GM12865 (cell line): ENCODE data around the gene CHPF.

Experiments
- DNase-seq: peaks from one replicate; pipeline ENCODE4 v3.0.0; 2010; ENCODE audit warnings: low read depth
- H3K4me3 ChIP-seq: 2 replicates; pipeline ENCODE4 v1.5.1; 2011; ENCODE audit warnings: mild to moderate bottlenecking, low read depth, low read length, control low read depth
- CTCF ChIP-seq: IDR thresholded peaks from 2 replicates; pipeline ENCODE4 v1.5.1; 2011; ENCODE audit warnings: low read length, control low read depth, low read depth, inconsistent platforms; ENCODE audit not compliant: insufficient read depth; ENCODE audit errors: missing control alignments

The CHPF gene

GRCh38 chr2:219537657-219538488 lies 5.7 kb downstream of the CHPF start:
- no peak overlapping the region for H3K4me3 ChIP-seq
- no peak for DNase-seq

GRCh38 chr2:219536967-219537366 lies 6.6 kb downstream of the CHPF start:
- no peak for TF ChIP-seq CTCF
- H3K4me3 ChIP-seq = no peak overlapping the region
- no peak for DNase-seq

More at GRCh38 chr2:219537657-219538488, 5.7 kb downstream of the CHPF start:
- TF ChIP-seq CTCF = no peak

GRCh38 chr2:219536425-219536824 lies 7.2 kb downstream of the CHPF start:
- TF ChIP-seq CTCF = no peak
- no peak overlapping the region for H3K4me3 ChIP-seq
- no peak for DNase-seq

- no peak for DNase-seq
- TF ChIP-seq CTCF = no peak
- H3K4me3 ChIP-seq = no peak overlapping the region
Observed at GRCh38 chr2:219533930-219534661, 9.5 kb downstream of the CHPF start.

- no peak for TF ChIP-seq CTCF
- no peak overlapping the region for H3K4me3 ChIP-seq
- no peak for DNase-seq
Observed at GRCh38 chr2:219532378-219532649, 11.3 kb downstream of the CHPF start.

GRCh38 chr2:219531639-219532377 lies 11.8 kb downstream of the CHPF start:
- no peak for DNase-seq
- TF ChIP-seq CTCF = no peak
- no peak overlapping the region for H3K4me3 ChIP-seq
